Psoas muscle (tissue), 8 donors: ENCODE data around the gene DNAJC3. TPM values are rescaled to one million over a fixed set of nuclear protein-coding genes. Genes with fewer than 3 reads are reported as not detected.
A peak's percentile ranks its signal among the peaks of the same experiment; 100 is the strongest.
"Not testable (repeated sequence)": the region's sequence is repeated elsewhere in the genome, so short reads cannot be mapped to it uniquely, and the experiment has no call there.

Experiments
- ATAC-seq, 4 donors: fragments of 200-7000 bp; cut with Tn5 transposase; one replicate each; pipeline ENCODE4 v1.9.1; 2020; ENCODE audit warnings: moderate library complexity in 3 of 4, mild to moderate bottlenecking in 2 of 4
- DNase-seq, 2 donors: peaks; one replicate each; pipeline ENCODE4 v3.0.0-alpha.2; 2020
- H3K27ac ChIP-seq: fragments of 200-600 bp; one replicate; pipeline ENCODE4 v1.8.0; 2022
- H3K27me3 ChIP-seq, 3 donors: fragments of 200-600 bp in 1 of 3; one replicate each; pipeline versions ENCODE4 v1.6.1 to v1.8.0; 2013 to 2022; ENCODE audit warnings: low read length in 2 of 3, mild to moderate bottlenecking in 2 of 3, moderate library complexity in 1 of 3; ENCODE audit not compliant: insufficient read depth in 3 of 3
- H3K36me3 ChIP-seq, 2 donors: fragments of 200-600 bp in 1 of 2; one replicate each; pipeline versions ENCODE4 v1.6.1 to v1.8.0; 2013 to 2022; ENCODE audit warnings: low read depth in 1 of 2, mild to moderate bottlenecking in 1 of 2, moderate library complexity in 1 of 2; ENCODE audit not compliant: insufficient read depth in 1 of 2
- H3K4me1 ChIP-seq: fragments of 200-600 bp; one replicate; pipeline ENCODE4 v1.8.0; 2022
- H3K4me3 ChIP-seq: fragments of 200-600 bp; one replicate; pipeline ENCODE4 v1.8.0; 2022; ENCODE audit warnings: mild to moderate bottlenecking
- H3K9me3 ChIP-seq: fragments of 200-600 bp; one replicate; pipeline ENCODE4 v1.8.0; 2022
- CTCF ChIP-seq: fragments of 200-600 bp; IDR thresholded peaks from one replicate; pipeline ENCODE4 v1.8.0; 2022; ENCODE audit warnings: antibody characterized with exemption
- WGBS, 3 donors: extraction: QIAGEN DNeasy Blood & Tissue Kit; methylation state at CpG; one replicate each; pipeline versions ENCODE4 v1.1.6 to v1.1.7; 2013; 5-methylcytosine and 5-hydroxymethylcytosine counted together
- intact Hi-C, 2 donors: fragments of 100-400 bp; cut with DNase I; formaldehyde crosslinking; loops; one replicate each; pipeline versions ENCODE4 v1.11.0 to v1.14.2; 2022
- polyA plus RNA-seq, 3 donors: library from polyadenylated mRNA; stranded (reverse); fragments of 200-250 nt; gene quantifications; one replicate each; pipeline ENCODE4 v1.2.3, GENCODE V29; 2013
- total RNA-seq, 4 donors: library from RNA; stranded (reverse); fragmentation: NEBNext Ultra II Directional in 2 of 4; extraction: Animal tissue kit (Norgen Biotek cat#: 25700) in 2 of 4; gene quantifications; one replicate each; pipeline versions ENCODE4 v1.2.1 to v1.2.4, GENCODE V29; 2021 to 2023
- donor health status: healthy with polysubstance abuse.
- donor health status: DM: no; HTN: no; CAD: no; lungs with moderate emphysema.
- donor health status: Bipolar disorder and iron deficiency.
- donor health status: healthy.
- donor health status: DM: yes; HTN: yes; CAD: no.
- donor health status: DM: no; HTN: no; CAD: no.
- donor health status: DM: no; HTN: no; CAD: no.
- donor health status: DM: yes; HTN: yes; CAD: no.

Gene DNAJC3
- total and polyA plus RNA-seq, 7 donors = 7.9 to 19.6 (median 11.8) TPM

DNA sequence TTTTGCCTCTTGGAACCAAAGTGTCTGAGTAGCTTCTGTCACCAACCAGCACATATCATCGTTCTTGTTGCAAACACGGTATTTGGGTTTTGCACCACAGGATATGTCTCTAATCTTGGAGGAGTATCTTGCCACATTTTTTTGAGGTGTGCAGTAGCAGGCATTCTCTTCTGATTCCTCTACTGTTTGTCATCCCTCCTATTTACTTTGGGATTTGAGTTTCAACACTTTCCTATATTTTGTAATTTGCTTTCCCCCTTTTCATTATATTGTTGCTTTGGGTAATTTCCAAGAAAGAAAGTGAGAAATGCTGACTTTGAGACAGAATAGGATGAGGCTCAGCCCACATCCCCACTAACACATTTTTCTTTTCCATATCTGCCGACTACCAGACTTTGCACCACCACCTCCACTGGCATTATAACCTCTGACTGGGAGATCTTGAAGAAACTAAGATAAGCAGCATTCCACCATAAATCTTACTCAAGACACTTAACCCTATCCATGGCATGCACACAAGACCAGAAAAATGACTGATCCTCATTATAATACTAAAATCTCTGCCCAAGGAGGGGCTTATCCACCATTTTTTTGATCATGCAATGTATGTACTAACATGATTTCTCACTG lies 20.4 kb upstream of the DNAJC3 start:
- Histone ChIP-seq H3K4me1 (no peaks in the 10 kb centered on the region), H3K27me3 (peaks cover 0 to 3% (median 0%) of the 10 kb centered on the region in 3 donors), H3K9me3 (no peaks in the 10 kb centered on the region), H3K36me3 (no peaks in the 10 kb centered on the region), H3K27ac (no peak overlapping the region), H3K4me3 (no peak overlapping the region)
- intact Hi-C loops = loop anchor here in 1 of 2 donors (10.0 kb wide), 1 partner anchor 162 kb away; no protein-coding TSS in a partner anchor
- no peak for DNase-seq
- no peak for TF ChIP-seq CTCF
- no peak for ATAC-seq
- 85 to 86% (median 85%) methylated on average over 3 of the region's 3 CpGs for WGBS, 3 donors

GRCh38 chr13:95659500-95659899 lies 17.4 kb upstream of the DNAJC3 start:
- ATAC-seq (no peak), DNase-seq (no peak)
- Histone ChIP-seq H3K36me3 (no peaks in the 10 kb centered on the region), H3K4me3 (no peak overlapping the region), H3K4me1 (no peaks in the 10 kb centered on the region), H3K9me3 (peaks cover 3% of the 10 kb centered on the region), H3K27ac (no peak overlapping the region), H3K27me3 (peaks cover 0 to 3% (median 0%) of the 10 kb centered on the region in 3 donors)
- intact Hi-C loops = loop anchor here in 1 of 2 donors (10.0 kb wide), 1 partner anchor 165 kb away; no protein-coding TSS in a partner anchor
- TF ChIP-seq CTCF = no peak

GRCh38 chr13:95660981-95661581 lies 15.9 kb upstream of the DNAJC3 start:
- Histone ChIP-seq H3K4me1 (no peaks in the 10 kb centered on the region), H3K27me3 (peaks cover 0 to 3% (median 0%) of the 10 kb centered on the region in 3 donors), H3K4me3 (no peak overlapping the region), H3K36me3 (no peaks in the 10 kb centered on the region), H3K9me3 (peaks cover 16% of the 10 kb centered on the region), H3K27ac (no peak overlapping the region)
- no peak for DNase-seq
- TF ChIP-seq CTCF = peak; percentile 53
- ATAC-seq = no peak
- intact Hi-C loops = no loop called here

- DNase-seq, H3K4me3 ChIP-seq, H3K27me3 ChIP-seq, intact Hi-C loops, H3K4me1 ChIP-seq, ATAC-seq, H3K36me3 ChIP-seq, H3K27ac ChIP-seq: not testable (repeated sequence)
- H3K9me3 ChIP-seq = peaks cover 40% of the 10 kb centered on the region
These were observed 9.7 kb upstream of the DNAJC3 start for GRCh38 chr13:95667235-95667634.

DNA sequence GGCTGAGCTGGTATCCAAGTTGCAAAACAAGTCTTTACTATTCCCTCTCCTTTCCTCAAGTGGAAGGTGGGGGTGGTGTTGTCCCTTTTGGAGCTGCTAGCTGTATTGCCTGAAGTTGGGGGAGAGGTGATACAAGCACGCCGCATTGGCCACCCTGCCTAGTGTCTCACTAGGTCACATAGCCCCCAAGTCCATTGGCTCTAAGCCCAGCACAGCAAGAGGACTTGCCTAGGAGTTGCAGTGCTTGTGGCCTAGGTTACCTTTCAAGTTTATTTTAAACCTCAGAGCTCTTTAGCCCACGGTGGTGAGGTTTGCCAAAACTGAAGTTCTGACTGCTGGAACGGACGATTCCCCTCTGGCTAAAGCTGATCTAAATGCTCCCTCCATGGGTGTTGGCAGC lies 5.3 kb upstream of the DNAJC3 start:
- no peak for ATAC-seq
- WGBS, 3 donors = 50 to 91% (median 72%) methylated on average over 5 of the region's 5 CpGs

More for the DNA sequence above, 5.3 kb upstream of the DNAJC3 start:
- no peaks in the 10 kb centered on the region for H3K27me3 ChIP-seq
- H3K36me3 ChIP-seq = peaks cover 0 to 3% of the 10 kb centered on the region in 2 donors
- TF ChIP-seq CTCF = no peak
- H3K4me1 ChIP-seq = peaks cover 21% of the 10 kb centered on the region
- DNase-seq = no peak
- no peak overlapping the region for H3K27ac ChIP-seq
- intact Hi-C loops = loop anchor here in 1 of 2 donors (10.0 kb wide), 1 partner anchor 137 kb away; no protein-coding TSS in a partner anchor
- H3K4me3 ChIP-seq = no peak overlapping the region
- peaks cover 18% of the 10 kb centered on the region for H3K9me3 ChIP-seq
